Breast epithelium (tissue), 4 donors: ENCODE measurements around the gene OTOL1. TPM values are rescaled to one million over a fixed set of nuclear protein-coding genes. Genes with fewer than 3 reads are reported as not detected.
"Not testable (repeated sequence)": the region's sequence is repeated elsewhere in the genome, so short reads cannot be mapped to it uniquely, and the experiment has no call there.

Experiments used
- DNase-seq, 2 donors: peaks; one replicate each; pipeline ENCODE4 v3.0.0-alpha.2; 2019; ENCODE audit warnings: low spot score in 2 of 2
- H3K27ac ChIP-seq, 2 donors: fragments of 200-600 bp; sonication (generic) in 1 of 2; one replicate each; pipeline ENCODE4 v1.5.1; 2016 to 2019; ENCODE audit warnings: mild to moderate bottlenecking in 1 of 2
- H3K27me3 ChIP-seq, 2 donors: fragments of 200-600 bp; sonication (generic) in 1 of 2; one replicate each; pipeline versions ENCODE4 v1.5.1 to v1.6.0; 2017 to 2019; ENCODE audit warnings: control low read depth in 1 of 2, mild to moderate bottlenecking in 1 of 2
- H3K36me3 ChIP-seq: fragments of 200-600 bp; one replicate; pipeline ENCODE4 v1.5.1; 2019
- H3K4me1 ChIP-seq, 2 donors: fragments of 200-600 bp; sonication (generic); one replicate each; pipeline ENCODE4 v1.5.1; 2016 to 2019; ENCODE audit warnings: control low read depth in 1 of 2
- H3K4me3 ChIP-seq, 3 donors: fragments of 200-600 bp; sonication (generic); 1 replicate in 2 of 3; 2 replicates in 1 of 3; pipeline ENCODE4 v1.5.1; 2016 to 2019; ENCODE audit warnings: mild to moderate bottlenecking in 3 of 3, moderate library complexity in 2 of 3
- H3K9me3 ChIP-seq, 2 donors: fragments of 200-600 bp; sonication (generic) in 1 of 2; one replicate each; pipeline ENCODE4 v1.5.1; 2016 to 2019; ENCODE audit warnings: control low read depth in 1 of 2
- CTCF ChIP-seq, 3 donors: fragments of 450-650 bp; IDR thresholded peaks; one replicate each; pipeline ENCODE4 v1.5.1; 2016 to 2017; ENCODE audit warnings: antibody characterized with exemption in 3 of 3, mild to moderate bottlenecking in 3 of 3, moderate library complexity in 3 of 3
- POLR2A ChIP-seq: fragments of 450-650 bp; IDR thresholded peaks from one replicate; pipeline ENCODE4 v1.6.1; 2016; ENCODE audit warnings: antibody characterized with exemption, mild to moderate bottlenecking, moderate library complexity
- POLR2AphosphoS5 ChIP-seq, 3 donors: sonication (generic); formaldehyde crosslinking; IDR thresholded peaks; one replicate each; pipeline ENCODE4 v1.6.1; 2017; ENCODE audit warnings: antibody characterized with exemption in 3 of 3
- intact Hi-C: fragments of 100-400 bp; cut with DNase I; formaldehyde crosslinking; loops from one replicate; pipeline ENCODE4 v1.15.1; 2023; ENCODE audit warnings: low total_unique reads
- total RNA-seq, 3 donors: library from RNA; depleted of rRNA; stranded (reverse); fragments of >200 nt; gene quantifications; one replicate each; pipeline ENCODE4 v1.1.0, GENCODE V29; 2016

Gene OTOL1
- total RNA-seq, 3 donors from 2014 or later, result not detected

- H3K36me3 ChIP-seq, result no peaks in the 10 kb centered on the region
- no peak overlapping the region for H3K27ac ChIP-seq
- TF ChIP-seq POLR2AphosphoS5 (IDR thresholded peaks at IDR 0.05), result no peak
- no peak for TF ChIP-seq POLR2A
- no peak for TF ChIP-seq CTCF (IDR thresholded peaks at IDR 0.05)
- H3K4me1 ChIP-seq, result no peaks in the 10 kb centered on the region
- no peaks in the 10 kb centered on the region for H3K27me3 ChIP-seq
- no peaks in the 10 kb centered on the region for H3K9me3 ChIP-seq
- no peak overlapping the region for H3K4me3 ChIP-seq
- intact Hi-C loops, result no loop called here
- DNase-seq, result no peak
These were observed 12.4 kb upstream of the OTOL1 start for GRCh38 chr3:161484226-161484625.

- H3K4me3 ChIP-seq, H3K36me3 ChIP-seq, H3K27me3 ChIP-seq, H3K27ac ChIP-seq, H3K9me3 ChIP-seq, DNase-seq, H3K4me1 ChIP-seq: not testable (repeated sequence)
- intact Hi-C loops, result loop anchor here (5.0 kb wide), 1 partner anchor 619 kb away; no protein-coding TSS in a partner anchor
These were observed 8.3 kb upstream of the OTOL1 start for GRCh38 chr3:161488284-161488683.

- no peaks in the 10 kb centered on the region for H3K9me3 ChIP-seq
- TF ChIP-seq POLR2AphosphoS5 (IDR thresholded peaks at IDR 0.05), result no peak
- no peak for TF ChIP-seq POLR2A
- TF ChIP-seq CTCF (IDR thresholded peaks at IDR 0.05), result no peak
- no peaks in the 10 kb centered on the region for H3K36me3 ChIP-seq
- DNase-seq, result no peak
- no peak overlapping the region for H3K27ac ChIP-seq
- H3K4me1 ChIP-seq, result no peaks in the 10 kb centered on the region
- H3K4me3 ChIP-seq, result no peak overlapping the region
- intact Hi-C loops, result loop anchor here (5.0 kb wide), 1 partner anchor 618 kb away; no protein-coding TSS in a partner anchor
- H3K27me3 ChIP-seq, result no peaks in the 10 kb centered on the region
These were observed 7.2 kb upstream of the OTOL1 start for GRCh38 chr3:161489395-161489794.

- DNase-seq, H3K27ac ChIP-seq, intact Hi-C loops, H3K36me3 ChIP-seq, H3K4me3 ChIP-seq, H3K27me3 ChIP-seq, H3K4me1 ChIP-seq: not testable (repeated sequence)
- H3K9me3 ChIP-seq, result peaks cover 0 to 13% of the 10 kb centered on the region in 2 donors
These were observed 5.8 kb upstream of the OTOL1 start for GRCh38 chr3:161490845-161491244.

- intact Hi-C loops, result no loop called here
- no peak for TF ChIP-seq CTCF (IDR thresholded peaks at IDR 0.05)
- no peak for TF ChIP-seq POLR2A
- no peak for TF ChIP-seq POLR2AphosphoS5 (IDR thresholded peaks at IDR 0.05)
- no peak overlapping the region for H3K27ac ChIP-seq
These were observed 1.8 kb downstream of the OTOL1 start for GRCh38 chr3:161498259-161498921.

GRCh38 chr3:161500068-161500796, 3.6 kb downstream of the OTOL1 start:
- H3K9me3 ChIP-seq, result peaks cover 0 to 6% of the 10 kb centered on the region in 2 donors
- H3K4me1 ChIP-seq, result no peaks in the 10 kb centered on the region
- no peaks in the 10 kb centered on the region for H3K27me3 ChIP-seq
- intact Hi-C loops, result no loop called here
- no peak overlapping the region for H3K4me3 ChIP-seq
- no peak for TF ChIP-seq POLR2A
- no peak for TF ChIP-seq POLR2AphosphoS5 (IDR thresholded peaks at IDR 0.05)
- no peak for TF ChIP-seq CTCF (IDR thresholded peaks at IDR 0.05)
- H3K36me3 ChIP-seq, result no peaks in the 10 kb centered on the region
- DNase-seq, result no peak
- no peak overlapping the region for H3K27ac ChIP-seq

More at GRCh38 chr3:161498259-161498921, 1.8 kb downstream of the OTOL1 start:
- Histone ChIP-seq H3K9me3 (peaks cover 0 to 13% of the 10 kb centered on the region in 2 donors), H3K36me3 (no peaks in the 10 kb centered on the region), H3K27me3 (no peaks in the 10 kb centered on the region), H3K4me3 (no peak overlapping the region), H3K4me1 (no peaks in the 10 kb centered on the region)
- no peak for DNase-seq
